Bronchial epithelial cell (primary cell): ENCODE results near the gene MYMK. TPM values are rescaled to one million over a fixed set of nuclear protein-coding genes. Genes with fewer than 3 reads are reported as not detected.

ENCODE experiments used
- DNase-seq: peaks from one replicate; pipeline ENCODE4 v3.0.0-alpha.2; 2010; ENCODE audit warnings: low read depth
- FAIRE-seq: peaks from 2 replicates; lab custom pipeline; 2011; peaks lifted over from hg19 to GRCh38; lab: Jason Lieb, UNC
- H3K27me3 ChIP-seq: 2 replicates; pipeline ENCODE4 v1.5.1; 2011; ENCODE audit warnings: low read length; ENCODE audit not compliant: control insufficient read depth, insufficient read depth
- H3K36me3 ChIP-seq: 2 replicates; pipeline ENCODE4 v1.5.1; 2011; ENCODE audit warnings: low read length; ENCODE audit not compliant: control insufficient read depth, insufficient read depth
- H3K4me3 ChIP-seq: 2 replicates; pipeline ENCODE4 v1.5.1; 2011; ENCODE audit warnings: mild to moderate bottlenecking, low read depth, low read length, control low read depth
- total RNA-seq: library from RNA; depleted of rRNA; stranded (reverse); fragments of >200 nt; gene quantifications from 2 replicates; pipeline ENCODE4 v1.2.1, GENCODE V29; 2014
- TF ChIP-seq, protein P1 (sequence below): IDR thresholded peaks from 2 replicates; pipeline ENCODE4 v1.5.1; 2011; ENCODE audit warnings: mild to moderate bottlenecking, moderate library complexity, low read length, control low read depth, inconsistent platforms; ENCODE audit not compliant: insufficient read depth, severe bottlenecking

The MYMK gene
- not detected in 2 replicates for total RNA-seq

DNA sequence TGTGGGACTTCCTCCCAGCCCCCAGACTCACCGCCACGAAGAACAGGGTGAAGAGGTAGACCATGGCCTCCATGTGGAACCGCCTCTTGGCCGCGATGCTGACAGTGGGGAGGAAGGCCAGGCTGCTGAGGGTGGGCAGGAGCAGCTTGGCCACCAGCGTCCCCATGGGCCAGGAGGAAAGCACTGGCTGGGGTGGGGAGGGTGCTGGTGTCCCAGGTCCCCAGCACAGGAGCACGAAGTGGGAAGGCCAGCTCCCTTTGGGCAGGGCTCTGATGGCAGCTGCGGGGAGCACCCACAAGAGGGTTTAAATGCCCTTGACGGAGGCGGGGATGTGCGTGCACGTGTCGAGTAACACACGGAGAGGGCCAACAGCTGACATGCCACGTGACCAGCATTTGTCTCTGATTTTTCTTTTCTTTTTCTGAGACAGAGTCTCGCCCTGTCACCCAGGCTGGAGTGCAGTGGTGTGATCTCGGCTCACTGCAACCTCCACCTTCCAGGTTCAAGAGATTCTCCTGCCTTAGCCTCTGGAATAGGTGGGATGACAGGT lies at the start of gene MYMK:
MYMK (minus strand) TSS at position 281 of the 550 bp plus-strand sequence; CDS start at position 166, 115 bp downstream.
- Histone ChIP-seq H3K36me3 (no peaks in the 10 kb centered on the region), H3K4me3 (no peak within 1 kb of the TSS), H3K27me3 (peaks cover 28% of the 10 kb centered on the region)
- TF ChIP-seq, protein P1, sequence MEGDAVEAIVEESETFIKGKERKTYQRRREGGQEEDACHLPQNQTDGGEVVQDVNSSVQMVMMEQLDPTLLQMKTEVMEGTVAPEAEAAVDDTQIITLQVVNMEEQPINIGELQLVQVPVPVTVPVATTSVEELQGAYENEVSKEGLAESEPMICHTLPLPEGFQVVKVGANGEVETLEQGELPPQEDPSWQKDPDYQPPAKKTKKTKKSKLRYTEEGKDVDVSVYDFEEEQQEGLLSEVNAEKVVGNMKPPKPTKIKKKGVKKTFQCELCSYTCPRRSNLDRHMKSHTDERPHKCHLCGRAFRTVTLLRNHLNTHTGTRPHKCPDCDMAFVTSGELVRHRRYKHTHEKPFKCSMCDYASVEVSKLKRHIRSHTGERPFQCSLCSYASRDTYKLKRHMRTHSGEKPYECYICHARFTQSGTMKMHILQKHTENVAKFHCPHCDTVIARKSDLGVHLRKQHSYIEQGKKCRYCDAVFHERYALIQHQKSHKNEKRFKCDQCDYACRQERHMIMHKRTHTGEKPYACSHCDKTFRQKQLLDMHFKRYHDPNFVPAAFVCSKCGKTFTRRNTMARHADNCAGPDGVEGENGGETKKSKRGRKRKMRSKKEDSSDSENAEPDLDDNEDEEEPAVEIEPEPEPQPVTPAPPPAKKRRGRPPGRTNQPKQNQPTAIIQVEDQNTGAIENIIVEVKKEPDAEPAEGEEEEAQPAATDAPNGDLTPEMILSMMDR: no peak
- FAIRE-seq (no peak), DNase-seq (no peak)

DNA sequence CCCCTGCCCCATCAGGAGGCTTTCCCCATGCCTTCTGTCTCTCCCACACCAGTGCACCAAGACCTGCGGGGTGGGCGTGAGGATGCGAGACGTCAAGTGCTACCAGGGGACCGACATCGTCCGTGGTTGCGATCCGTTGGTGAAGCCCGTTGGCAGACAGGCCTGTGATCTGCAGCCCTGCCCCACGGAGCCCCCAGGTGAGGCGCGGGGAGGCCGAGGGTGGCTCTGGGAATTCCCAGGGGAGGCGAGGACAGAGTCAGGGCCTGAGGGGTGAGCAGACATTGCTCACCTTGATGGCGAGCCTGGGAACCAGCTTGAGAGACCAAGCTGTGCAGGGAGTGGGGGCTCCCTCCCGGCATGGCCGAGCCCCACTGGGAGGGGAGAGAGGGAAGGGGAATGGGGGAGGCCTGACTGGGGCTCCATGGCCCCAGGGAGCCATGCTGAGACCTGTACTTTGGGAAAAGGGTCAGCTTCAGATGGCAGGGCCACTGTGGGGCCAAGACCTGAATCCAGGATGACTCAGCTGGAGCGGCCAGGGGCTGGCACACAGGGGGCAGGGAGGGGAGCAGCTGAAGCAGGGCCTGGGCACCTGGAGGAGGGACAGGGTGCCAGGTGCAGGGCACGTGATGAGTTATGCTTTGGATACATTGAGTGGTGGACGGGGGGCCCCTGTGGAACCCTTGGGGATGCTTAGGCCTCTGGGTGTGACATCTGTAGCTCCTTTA lies 49.2 kb upstream of the MYMK start:
- TF ChIP-seq, protein P1: no peak
- peaks cover 5% of the 10 kb centered on the region for H3K27me3 ChIP-seq
- FAIRE-seq (no peak), DNase-seq (no peak)
- no peak overlapping the region for H3K4me3 ChIP-seq
- H3K36me3 ChIP-seq: no peaks in the 10 kb centered on the region

DNA sequence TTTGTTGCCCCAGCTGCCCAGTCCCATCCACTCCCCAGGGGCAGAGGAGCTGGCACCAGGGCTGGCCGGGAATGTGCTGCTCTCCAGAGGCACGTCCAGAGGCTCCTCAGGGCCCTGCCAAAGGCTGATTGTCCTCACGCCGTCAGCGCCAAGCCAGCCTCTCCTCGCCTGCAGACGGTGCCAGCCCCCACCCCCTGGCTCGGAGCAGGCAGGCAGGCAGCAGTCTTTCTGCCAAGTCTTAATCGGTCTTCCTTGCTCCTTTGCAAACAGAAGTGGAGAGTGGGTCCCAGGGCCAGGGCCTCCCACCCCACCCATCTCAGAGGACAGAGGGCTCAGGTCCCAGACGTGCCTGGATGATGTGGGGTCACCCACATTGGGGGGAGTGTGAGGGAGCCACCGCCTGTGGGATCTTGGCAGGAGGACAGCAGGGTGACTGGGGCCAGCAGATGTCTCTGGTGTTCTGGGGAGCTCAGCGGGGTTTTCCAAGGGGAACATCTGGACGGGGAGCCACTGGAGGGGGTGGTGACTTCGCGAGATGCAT lies 48.1 kb upstream of the MYMK start:
- DNase-seq: no peak
- no peak for FAIRE-seq
- peaks cover 5% of the 10 kb centered on the region for H3K27me3 ChIP-seq

GRCh38 chr9:133571896-133572595 lies 47.3 kb upstream of the MYMK start:
- DNase-seq: no peak
- Histone ChIP-seq H3K36me3 (no peaks in the 10 kb centered on the region), H3K4me3 (no peak overlapping the region), H3K27me3 (peaks cover 5% of the 10 kb centered on the region)
- FAIRE-seq: no peak
- TF ChIP-seq, protein P1: no peak

More for the DNA sequence above, 48.1 kb upstream of the MYMK start:
- H3K36me3 ChIP-seq: no peaks in the 10 kb centered on the region
- TF ChIP-seq, protein P1: no peak
- no peak overlapping the region for H3K4me3 ChIP-seq

- peaks cover 3% of the 10 kb centered on the region for H3K27me3 ChIP-seq
- FAIRE-seq: no peak
- H3K4me3 ChIP-seq: no peak overlapping the region
- no peak for DNase-seq
- no peaks in the 10 kb centered on the region for H3K36me3 ChIP-seq
- TF ChIP-seq, protein P1: no peak
Measured at GRCh38 chr9:133571391-133571890, 46.7 kb upstream of the MYMK start.
